K562 (cell line): ENCODE measurements around the gene RAB14. TPM values are rescaled to one million over a fixed set of nuclear protein-coding genes. Genes with fewer than 3 reads are reported as not detected.

ENCODE experiments used
- ATAC-seq: fragments of 200-7000 bp; cut with Tn5 transposase; 3 replicates; pipeline ENCODE4 v1.9.1; 2020; ENCODE audit warnings: moderate library complexity
- BruUV-seq: library from RNA; stranded (reverse); fragments of 400-500 nt; replicated peaks from 2 replicates; lab custom pipeline; 2021; lab: Mats Ljungman, UMichigan
- CTCF ChIA-PET: fragments of 300-600 bp; formaldehyde crosslinking; extraction: SDS; loops from one replicate; lab custom pipeline; 2021; ENCODE audit warnings: low intra/inter-chr PET ratio; lab: Yijun Ruan, JAX
- POLR2A ChIA-PET: fragments of 300-600, 350-650 bp; sonication (Branson Sonifier 250); formaldehyde crosslinking; extraction: SDS; loops from one replicate; lab custom pipeline; 2021; ENCODE audit warnings: antibody characterized with exemption, inconsistent platforms; lab: Yijun Ruan, JAX
- DNase-seq, 4 experiments: peaks; one replicate each; pipeline versions ENCODE4 v3.0.0 to v3.0.0-alpha.2; 2011 to 2018; ENCODE audit warnings: low spot score in 3 of 4, mixed read lengths in 3 of 4; ENCODE audit errors: extremely low read depth in 1 of 4
- FAIRE-seq: peaks from 2 replicates; lab custom pipeline; 2011; peaks lifted over from hg19 to GRCh38; lab: Jason Lieb, UNC
- H2AFZ ChIP-seq: 2 replicates; pipeline ENCODE4 v1.6.0; 2011; ENCODE audit warnings: low read depth, low read length, control low read depth, inconsistent platforms
- H3K27ac ChIP-seq: fragments of 200-600 bp; 3 replicates; pipeline ENCODE4 v1.8.0; 2011; ENCODE audit warnings: low read depth, mild to moderate bottlenecking, control low read depth, inconsistent platforms, low read length, moderate library complexity, mixed read lengths; ENCODE audit errors: extremely low read depth
- H3K27me3 ChIP-seq, 2 experiments: fragments of 300-600 bp in 1 of 2; 2 replicates in 1 of 2; 3 replicates in 1 of 2; pipeline versions ENCODE4 v1.6.0 to v1.8.0; 2011; ENCODE audit warnings: inconsistent platforms in 2 of 2, low read length in 2 of 2, mild to moderate bottlenecking in 1 of 2, mixed read lengths in 1 of 2, moderate library complexity in 1 of 2; ENCODE audit not compliant: control insufficient read depth in 2 of 2, insufficient read depth in 2 of 2
- H3K36me3 ChIP-seq: fragments of 300-600 bp; 3 replicates; pipeline ENCODE4 v1.8.0; 2011; ENCODE audit warnings: mild to moderate bottlenecking, low read length, inconsistent platforms; ENCODE audit not compliant: control insufficient read depth, insufficient read depth
- H3K4me1 ChIP-seq, 2 experiments: fragments of 200-600 bp in 1 of 2; replicated peaks in 1 of 2; 2 replicates in 1 of 2; 3 replicates in 1 of 2; pipeline versions ENCODE4 v1.5.1 to v1.8.0; 2011; ENCODE audit warnings: inconsistent platforms in 2 of 2, low read length in 2 of 2, mild to moderate bottlenecking in 1 of 2, mixed read lengths in 1 of 2, moderate library complexity in 1 of 2; ENCODE audit not compliant: control insufficient read depth in 2 of 2, insufficient read depth in 2 of 2
- H3K4me2 ChIP-seq: 2 replicates; pipeline ENCODE4 v1.6.1; 2011; ENCODE audit warnings: low read length, control low read depth, inconsistent platforms, mixed read lengths; ENCODE audit not compliant: insufficient read depth
- H3K4me3 ChIP-seq: fragments of 200-600 bp; sonication (generic), shearing (Covaris generic); 2 replicates; pipeline ENCODE4 v1.5.1; 2016; ENCODE audit warnings: control low read depth, inconsistent platforms
- H3K79me2 ChIP-seq: fragments of 200-600 bp; 3 replicates; pipeline ENCODE4 v1.8.0; 2011; ENCODE audit warnings: low read length, inconsistent platforms; ENCODE audit not compliant: control insufficient read depth, insufficient read depth
- H3K9ac ChIP-seq, 2 experiments: 2 replicates each; pipeline versions ENCODE4 v1.6.0 to v1.6.1; 2011; ENCODE audit warnings: low read depth in 2 of 2, low read length in 2 of 2, control low read depth in 1 of 2, inconsistent platforms in 1 of 2, mild to moderate bottlenecking in 1 of 2, mixed read lengths in 1 of 2; ENCODE audit not compliant: insufficient read depth in 1 of 2
- H3K9me1 ChIP-seq: one replicate; pipeline ENCODE4 v1.6.0; 2011; ENCODE audit warnings: inconsistent platforms, mild to moderate bottlenecking, low read length, moderate library complexity; ENCODE audit not compliant: control insufficient read depth, insufficient read depth
- H3K9me3 ChIP-seq: replicated peaks from 2 replicates; pipeline ENCODE4 v1.5.1; 2011; ENCODE audit warnings: low read depth, low read length, inconsistent platforms; ENCODE audit not compliant: control insufficient read depth, insufficient read depth
- H4K20me1 ChIP-seq: replicated peaks from 2 replicates; pipeline ENCODE4 v1.6.1; 2011; ENCODE audit warnings: low read length, inconsistent platforms, mixed read lengths; ENCODE audit not compliant: control insufficient read depth, insufficient read depth
- ATF7 ChIP-seq: fragments of 450-650 bp; IDR thresholded peaks from 2 replicates; pipeline ENCODE4 v1.7.1; 2014; ENCODE audit warnings: mild to moderate bottlenecking, moderate library complexity
- LARP7 ChIP-seq: fragments of 450-650 bp; IDR thresholded peaks from 2 replicates; pipeline ENCODE4 v1.6.1; 2016
- NR1H2 ChIP-seq: sonication (generic); formaldehyde crosslinking; IDR thresholded peaks from 2 replicates; pipeline ENCODE4 v1.4.0; 2020; ENCODE audit warnings: mild to moderate bottlenecking, missing genetic modification reagents
- POLR2A ChIP-seq: fragments of 450-650 bp; conservative IDR thresholded peaks from 2 replicates; pipeline ENCODE4 v1.6.1; 2016
- ZNF146 ChIP-seq: IDR thresholded peaks from one replicate; pipeline ENCODE4 v1.6.1; 2018; ENCODE audit warnings: missing compliant biosample characterization; ENCODE audit not compliant: unreplicated experiment
- ZNF311 ChIP-seq: fragments of 250-450 bp; sonication (Bioruptor Pico); IDR thresholded peaks from 2 replicates; pipeline ENCODE4 v1.4.0; 2020; ENCODE audit warnings: mild to moderate bottlenecking, moderate library complexity
- ZSCAN29 ChIP-seq: fragments of 450-650 bp; IDR thresholded peaks from 2 replicates; pipeline ENCODE4 v1.6.1; 2017
- ZZZ3 ChIP-seq: fragments of 450-650 bp; IDR thresholded peaks from 2 replicates; pipeline ENCODE4 v1.6.1; 2016; ENCODE audit warnings: antibody characterized with exemption, mild to moderate bottlenecking, moderate library complexity
- WGBS: fragments of 100-300 bp; shearing (Covaris generic); methylation state at CpG from one replicate; pipeline ENCODE4 v1.1.6; 2016; ENCODE audit warnings: low coverage, mixed read lengths; ENCODE audit not compliant: insufficient coverage; ENCODE audit errors: missing lambda C conversion rate; 5-methylcytosine and 5-hydroxymethylcytosine counted together
- in situ Hi-C: fragments of 300-500 bp; cut with MboI; formaldehyde crosslinking; loops from 4 replicates; pipeline ENCODE4 v1.15.0; 2018; ENCODE audit warnings: inconsistent platforms, mixed read lengths
- intact Hi-C: fragments of 100-400 bp; cut with micrococcal nuclease; formaldehyde crosslinking; loops from 2 replicates; pipeline ENCODE4 v1.14.2; 2022
- polyA plus RNA-seq, 8 experiments: library from polyadenylated mRNA; depleted of rRNA in 4 of 8; stranded (reverse) in 5 of 8; unstranded in 3 of 8; fragments of >200 nt; fragmentation: Nextera tagmentation in 2 of 8; fragmentation: Illumina TruSeq in 1 of 8; extraction: Ambion mirVana in 2 of 8; extraction: Trizol in 1 of 8; gene quantifications; 2 replicates each; pipeline versions ENCODE4 v1.2.1 to v1.2.3, GENCODE V29; 2011 to 2014; ENCODE audit warnings: inconsistent platforms in 1 of 8, missing spikeins in 1 of 8
- total RNA-seq, 7 experiments: library from RNA; depleted of rRNA in 6 of 7; stranded (reverse); fragments of >200 nt in 6 of 7; fragmentation: Illumina TruSeq in 2 of 7; extraction: Trizol in 2 of 7; gene quantifications; 2 replicates each; pipeline versions ENCODE4 v1.2.1 to v1.2.3, GENCODE V29; 2011 to 2021; ENCODE audit warnings: low replicate concordance in 1 of 7
- TF ChIP-seq, protein P1 (sequence below): fragments of 450-650 bp; formaldehyde crosslinking; IDR thresholded peaks from 2 replicates; pipeline ENCODE4 v1.4.0; 2020; ENCODE audit warnings: mild to moderate bottlenecking
- TF ChIP-seq, protein P2 (sequence below): fragments of 250-450 bp; sonication (Bioruptor Pico); IDR thresholded peaks from 2 replicates; pipeline ENCODE4 v1.8.0; 2021; ENCODE audit warnings: mild to moderate bottlenecking, moderate library complexity
- TF ChIP-seq, protein P3 (sequence below): fragments of 250-450 bp; sonication (Bioruptor Pico); IDR thresholded peaks from 2 replicates; pipeline ENCODE4 v1.5.0; 2020; ENCODE audit warnings: mild to moderate bottlenecking
- TF ChIP-seq, protein P4 (sequence below): fragments of 250-450 bp; sonication (Bioruptor Pico); IDR thresholded peaks from 2 replicates; pipeline ENCODE4 v1.4.0; 2020; ENCODE audit warnings: mild to moderate bottlenecking, moderate library complexity
- TF ChIP-seq, protein P5 (sequence below): fragments of 450-650 bp; IDR thresholded peaks from 2 replicates; pipeline ENCODE4 v1.6.1; 2016; ENCODE audit warnings: low read depth, mild to moderate bottlenecking, moderate library complexity
- TF ChIP-seq, protein P6 (sequence below): fragments of 450-650 bp; formaldehyde crosslinking; IDR thresholded peaks from 2 replicates; pipeline ENCODE4 v1.4.0; 2022; ENCODE audit warnings: mild to moderate bottlenecking, moderate library complexity

The RAB14 gene
- total and polyA plus RNA-seq, 9 of the 15 experiments (the other 6 are each of a cell fraction or from before 2014, with no cell fraction given), result 10.3 to 41.8 (median 20.9) TPM

DNA sequence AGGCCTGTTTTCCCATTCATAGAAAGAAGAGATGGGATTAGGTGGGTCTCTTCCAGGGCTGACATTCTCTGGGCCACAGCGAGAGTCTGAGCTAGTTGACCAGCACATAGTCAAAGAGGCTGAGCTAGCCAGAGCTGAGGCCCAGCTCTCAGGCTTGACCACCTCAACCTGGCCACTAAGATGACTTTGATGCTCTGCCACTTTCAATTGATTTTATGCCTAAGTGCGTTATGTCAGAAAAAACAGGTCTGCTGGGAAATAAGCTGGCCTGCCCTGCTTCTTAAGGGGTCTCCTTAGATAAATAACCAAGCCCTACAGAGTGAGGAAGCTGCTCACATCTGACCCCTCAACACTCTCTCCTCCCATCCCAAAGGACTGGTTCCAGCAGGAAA, 20.0 kb upstream of the RAB14 start:
- POLR2A ChIA-PET, result no interaction called here
- no peaks in the 10 kb centered on the region for H4K20me1 ChIP-seq

More for the DNA sequence above, 20.0 kb upstream of the RAB14 start:
- H3K4me3 ChIP-seq, result no peak overlapping the region
- H3K9ac ChIP-seq, result no peak overlapping the region
- intact Hi-C loops (loop anchor here (1.0 to 2.0 kb wide), 2 partner anchors 57 to 66 kb away; no protein-coding TSS in a partner anchor), in situ Hi-C loops (no loop called here)
- no peaks in the 10 kb centered on the region for H3K9me1 ChIP-seq
- 74% methylated on average over 2 of the region's 2 CpGs for WGBS
- FAIRE-seq (peak; percentile 11), ATAC-seq (no peak), DNase-seq (no peak)
- no peaks in the 10 kb centered on the region for H3K27me3 ChIP-seq
- TF ChIP-seq, protein P1, sequence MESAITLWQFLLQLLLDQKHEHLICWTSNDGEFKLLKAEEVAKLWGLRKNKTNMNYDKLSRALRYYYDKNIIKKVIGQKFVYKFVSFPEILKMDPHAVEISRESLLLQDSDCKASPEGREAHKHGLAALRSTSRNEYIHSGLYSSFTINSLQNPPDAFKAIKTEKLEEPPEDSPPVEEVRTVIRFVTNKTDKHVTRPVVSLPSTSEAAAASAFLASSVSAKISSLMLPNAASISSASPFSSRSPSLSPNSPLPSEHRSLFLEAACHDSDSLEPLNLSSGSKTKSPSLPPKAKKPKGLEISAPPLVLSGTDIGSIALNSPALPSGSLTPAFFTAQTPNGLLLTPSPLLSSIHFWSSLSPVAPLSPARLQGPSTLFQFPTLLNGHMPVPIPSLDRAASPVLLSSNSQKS, result no peak
- TF ChIP-seq ZNF311 (CRISPR knock-in tag) (no peak), ZZZ3 (no peak), POLR2A (no peak), NR1H2 (CRISPR knock-in tag) (no peak), ZNF146 (CRISPR knock-in tag) (no peak), LARP7 (no peak), ZSCAN29 (no peak), ATF7 (no peak)
- TF ChIP-seq, protein P2, sequence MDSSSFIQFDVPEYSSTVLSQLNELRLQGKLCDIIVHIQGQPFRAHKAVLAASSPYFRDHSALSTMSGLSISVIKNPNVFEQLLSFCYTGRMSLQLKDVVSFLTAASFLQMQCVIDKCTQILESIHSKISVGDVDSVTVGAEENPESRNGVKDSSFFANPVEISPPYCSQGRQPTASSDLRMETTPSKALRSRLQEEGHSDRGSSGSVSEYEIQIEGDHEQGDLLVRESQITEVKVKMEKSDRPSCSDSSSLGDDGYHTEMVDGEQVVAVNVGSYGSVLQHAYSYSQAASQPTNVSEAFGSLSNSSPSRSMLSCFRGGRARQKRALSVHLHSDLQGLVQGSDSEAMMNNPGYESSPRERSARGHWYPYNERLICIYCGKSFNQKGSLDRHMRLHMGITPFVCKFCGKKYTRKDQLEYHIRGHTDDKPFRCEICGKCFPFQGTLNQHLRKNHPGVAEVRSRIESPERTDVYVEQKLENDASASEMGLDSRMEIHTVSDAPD (CRISPR knock-in tag), result no peak
- TF ChIP-seq, protein P3, sequence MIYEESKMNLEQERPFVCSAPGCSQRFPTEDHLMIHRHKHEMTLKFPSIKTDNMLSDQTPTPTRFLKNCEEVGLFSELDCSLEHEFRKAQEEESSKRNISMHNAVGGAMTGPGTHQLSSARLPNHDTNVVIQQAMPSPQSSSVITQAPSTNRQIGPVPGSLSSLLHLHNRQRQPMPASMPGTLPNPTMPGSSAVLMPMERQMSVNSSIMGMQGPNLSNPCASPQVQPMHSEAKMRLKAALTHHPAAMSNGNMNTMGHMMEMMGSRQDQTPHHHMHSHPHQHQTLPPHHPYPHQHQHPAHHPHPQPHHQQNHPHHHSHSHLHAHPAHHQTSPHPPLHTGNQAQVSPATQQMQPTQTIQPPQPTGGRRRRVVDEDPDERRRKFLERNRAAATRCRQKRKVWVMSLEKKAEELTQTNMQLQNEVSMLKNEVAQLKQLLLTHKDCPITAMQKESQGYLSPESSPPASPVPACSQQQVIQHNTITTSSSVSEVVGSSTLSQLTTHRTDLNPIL, result no peak
- TF ChIP-seq, protein P4, sequence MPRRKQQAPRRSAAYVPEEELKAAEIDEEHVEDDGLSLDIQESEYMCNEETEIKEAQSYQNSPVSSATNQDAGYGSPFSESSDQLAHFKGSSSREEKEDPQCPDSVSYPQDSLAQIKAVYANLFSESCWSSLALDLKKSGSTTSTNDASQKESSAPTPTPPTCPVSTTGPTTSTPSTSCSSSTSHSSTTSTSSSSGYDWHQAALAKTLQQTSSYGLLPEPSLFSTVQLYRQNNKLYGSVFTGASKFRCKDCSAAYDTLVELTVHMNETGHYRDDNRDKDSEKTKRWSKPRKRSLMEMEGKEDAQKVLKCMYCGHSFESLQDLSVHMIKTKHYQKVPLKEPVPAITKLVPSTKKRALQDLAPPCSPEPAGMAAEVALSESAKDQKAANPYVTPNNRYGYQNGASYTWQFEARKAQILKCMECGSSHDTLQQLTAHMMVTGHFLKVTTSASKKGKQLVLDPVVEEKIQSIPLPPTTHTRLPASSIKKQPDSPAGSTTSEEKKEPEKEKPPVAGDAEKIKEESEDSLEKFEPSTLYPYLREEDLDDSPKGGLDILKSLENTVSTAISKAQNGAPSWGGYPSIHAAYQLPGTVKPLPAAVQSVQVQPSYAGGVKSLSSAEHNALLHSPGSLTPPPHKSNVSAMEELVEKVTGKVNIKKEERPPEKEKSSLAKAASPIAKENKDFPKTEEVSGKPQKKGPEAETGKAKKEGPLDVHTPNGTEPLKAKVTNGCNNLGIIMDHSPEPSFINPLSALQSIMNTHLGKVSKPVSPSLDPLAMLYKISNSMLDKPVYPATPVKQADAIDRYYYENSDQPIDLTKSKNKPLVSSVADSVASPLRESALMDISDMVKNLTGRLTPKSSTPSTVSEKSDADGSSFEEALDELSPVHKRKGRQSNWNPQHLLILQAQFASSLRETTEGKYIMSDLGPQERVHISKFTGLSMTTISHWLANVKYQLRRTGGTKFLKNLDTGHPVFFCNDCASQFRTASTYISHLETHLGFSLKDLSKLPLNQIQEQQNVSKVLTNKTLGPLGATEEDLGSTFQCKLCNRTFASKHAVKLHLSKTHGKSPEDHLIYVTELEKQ, result no peak
- TF ChIP-seq, protein P5, sequence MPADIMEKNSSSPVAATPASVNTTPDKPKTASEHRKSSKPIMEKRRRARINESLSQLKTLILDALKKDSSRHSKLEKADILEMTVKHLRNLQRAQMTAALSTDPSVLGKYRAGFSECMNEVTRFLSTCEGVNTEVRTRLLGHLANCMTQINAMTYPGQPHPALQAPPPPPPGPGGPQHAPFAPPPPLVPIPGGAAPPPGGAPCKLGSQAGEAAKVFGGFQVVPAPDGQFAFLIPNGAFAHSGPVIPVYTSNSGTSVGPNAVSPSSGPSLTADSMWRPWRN, result no peak
- TF ChIP-seq, protein P6, sequence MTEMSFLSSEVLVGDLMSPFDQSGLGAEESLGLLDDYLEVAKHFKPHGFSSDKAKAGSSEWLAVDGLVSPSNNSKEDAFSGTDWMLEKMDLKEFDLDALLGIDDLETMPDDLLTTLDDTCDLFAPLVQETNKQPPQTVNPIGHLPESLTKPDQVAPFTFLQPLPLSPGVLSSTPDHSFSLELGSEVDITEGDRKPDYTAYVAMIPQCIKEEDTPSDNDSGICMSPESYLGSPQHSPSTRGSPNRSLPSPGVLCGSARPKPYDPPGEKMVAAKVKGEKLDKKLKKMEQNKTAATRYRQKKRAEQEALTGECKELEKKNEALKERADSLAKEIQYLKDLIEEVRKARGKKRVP (CRISPR knock-in tag), result no peak
- H3K27ac ChIP-seq, result no peak overlapping the region
- BruUV-seq, result no TSS peak
- H2AFZ ChIP-seq, result no peak overlapping the region; the same call in 1 of the 2 replicates
- no peaks in the 10 kb centered on the region for H3K36me3 ChIP-seq
- H3K4me2 ChIP-seq, result no peak overlapping the region
- H3K79me2 ChIP-seq, result no peaks in the 10 kb centered on the region
- peaks cover 0 to 26% of the 10 kb centered on the region in 2 experiments; a peak in 3 of 5 replicates for H3K4me1 ChIP-seq
- CTCF ChIA-PET, result no interaction called here
- no peaks in the 10 kb centered on the region for H3K9me3 ChIP-seq
